Smooth muscle cell (in vitro differentiated cells): ENCODE results near the gene ASTN1. TPM values are rescaled to one million over a fixed set of nuclear protein-coding genes. Genes with fewer than 3 reads are reported as not detected.

Source experiments
- DNase-seq: peaks from one replicate; lab custom pipeline; 2025; ENCODE audit not compliant: unreplicated experiment; lab: John Stamatoyannopoulos, UW
- H2AFZ ChIP-seq: fragments of 200-600 bp; sonication (generic); 2 replicates; pipeline ENCODE4 v1.6.0; 2016; ENCODE audit warnings: antibody characterized with exemption, low read depth, mild to moderate bottlenecking
- H3F3A ChIP-seq: fragments of 200-600 bp; sonication (generic); 2 replicates; pipeline ENCODE4 v1.6.0; 2017; ENCODE audit warnings: antibody characterized with exemption, low read depth
- H3K27ac ChIP-seq: fragments of 200-600 bp; sonication (generic); 2 replicates; pipeline ENCODE4 v1.5.1; 2016; ENCODE audit warnings: low read depth, mild to moderate bottlenecking
- H3K27me3 ChIP-seq: fragments of 200-600 bp; sonication (generic); 2 replicates; pipeline ENCODE4 v1.6.1; 2016; ENCODE audit warnings: low read depth, mild to moderate bottlenecking
- H3K36me3 ChIP-seq: fragments of 200-600 bp; sonication (generic); 2 replicates; pipeline ENCODE4 v1.5.1; 2016; ENCODE audit warnings: low read depth
- H3K4me1 ChIP-seq: fragments of 200-600 bp; sonication (generic); 2 replicates; pipeline ENCODE4 v1.5.1; 2016; ENCODE audit warnings: low read depth
- H3K4me2 ChIP-seq: fragments of 200-600 bp; sonication (generic); 2 replicates; pipeline ENCODE4 v1.6.0; 2016; ENCODE audit warnings: mild to moderate bottlenecking
- H3K4me3 ChIP-seq: fragments of 200-600 bp; sonication (generic); 2 replicates; pipeline ENCODE4 v1.5.1; 2016; ENCODE audit warnings: mild to moderate bottlenecking
- H3K79me2 ChIP-seq: fragments of 200-600 bp; sonication (generic); 2 replicates; pipeline ENCODE4 v1.6.0; 2016; ENCODE audit warnings: low read depth, mild to moderate bottlenecking
- H3K9ac ChIP-seq: fragments of 200-600 bp; sonication (generic); 2 replicates; pipeline ENCODE4 v1.6.0; 2016; ENCODE audit warnings: low read depth
- H3K9me3 ChIP-seq: fragments of 200-600 bp; sonication (generic); replicated peaks from 2 replicates; pipeline ENCODE4 v1.5.1; 2016; ENCODE audit warnings: low read depth
- H4K20me1 ChIP-seq: fragments of 200-600 bp; sonication (generic); 2 replicates; pipeline ENCODE4 v1.6.0; 2016; ENCODE audit warnings: low read depth
- CTCF ChIP-seq: fragments of 200-600 bp; sonication (generic); IDR thresholded peaks from 2 replicates; pipeline ENCODE4 v1.5.1; 2017; ENCODE audit warnings: borderline replicate concordance, mild to moderate bottlenecking, antibody characterized with exemption; ENCODE audit not compliant: insufficient read depth, poor library complexity, severe bottlenecking
- whole genome bisulfite sequencing: methylation state at CpG from one replicate; pipeline ENCODE4 v1.1.7; 2016; ENCODE audit warnings: low lambda C conversion rate; 5-methylcytosine and 5-hydroxymethylcytosine counted together
- polyA plus RNA-seq: library from polyadenylated mRNA; unstranded; fragments of >200 nt; fragmentation: Nextera tagmentation; extraction: Ambion mirVana; gene quantifications from 2 replicates; pipeline ENCODE4 v1.2.1, GENCODE V29; 2016
- total RNA-seq: library from RNA; depleted of rRNA; stranded (reverse); fragments of >200 nt; gene quantifications from 2 replicates; pipeline ENCODE4 v1.2.3, GENCODE V29; 2014

The ASTN1 gene
- total and polyA plus RNA-seq, 2 experiments from 2014 or later = 0.04 TPM; not detected in 1

GRCh38 chr1:177132141-177132540, 32.4 kb downstream of the ASTN1 start:
- no peak for DNase-seq
- H3K9me3 ChIP-seq = no peaks in the 10 kb centered on the region
- H2AFZ ChIP-seq = no peak overlapping the region
- H3K27me3 ChIP-seq = peaks cover 5% of the 10 kb centered on the region
- H3K9ac ChIP-seq = no peak overlapping the region
- H4K20me1 ChIP-seq = no peaks in the 10 kb centered on the region
- H3K79me2 ChIP-seq = no peaks in the 10 kb centered on the region
- no peak for TF ChIP-seq CTCF
- no peak overlapping the region for H3K4me3 ChIP-seq
- no peaks in the 10 kb centered on the region for H3F3A ChIP-seq
- H3K4me2 ChIP-seq = no peak overlapping the region
- H3K4me1 ChIP-seq = no peaks in the 10 kb centered on the region
- 56% methylated on average over 2 of the region's 2 CpGs for WGBS
- no peaks in the 10 kb centered on the region for H3K36me3 ChIP-seq
- no peak overlapping the region for H3K27ac ChIP-seq

GRCh38 chr1:177131723-177132122, 32.8 kb downstream of the ASTN1 start:
- H3K4me1 ChIP-seq = no peaks in the 10 kb centered on the region
- no peaks in the 10 kb centered on the region for H3K36me3 ChIP-seq
- H3K79me2 ChIP-seq = no peaks in the 10 kb centered on the region
- no peaks in the 10 kb centered on the region for H4K20me1 ChIP-seq
- H3K9ac ChIP-seq = no peak overlapping the region
- 77% methylated on average over 4 of the region's 4 CpGs for WGBS
- H3K9me3 ChIP-seq = no peaks in the 10 kb centered on the region
- H3K4me3 ChIP-seq = no peak overlapping the region
- H3K27me3 ChIP-seq = peaks cover 5% of the 10 kb centered on the region
- H3K4me2 ChIP-seq = no peak overlapping the region
- no peaks in the 10 kb centered on the region for H3F3A ChIP-seq
- no peak for TF ChIP-seq CTCF
- no peak for DNase-seq
- H2AFZ ChIP-seq = no peak overlapping the region
- no peak overlapping the region for H3K27ac ChIP-seq

GRCh38 chr1:177130451-177130945, 34.0 kb downstream of the ASTN1 start:
- H3K4me2 ChIP-seq = no peak overlapping the region
- no peak for TF ChIP-seq CTCF
- 78% methylated on average over 5 of the region's 5 CpGs for WGBS
- H3K9me3 ChIP-seq = no peaks in the 10 kb centered on the region
- H3F3A ChIP-seq = no peaks in the 10 kb centered on the region
- H3K4me3 ChIP-seq = no peak overlapping the region
- H3K36me3 ChIP-seq = no peaks in the 10 kb centered on the region
- H3K27ac ChIP-seq = no peak overlapping the region
- H3K4me1 ChIP-seq = no peaks in the 10 kb centered on the region
- H2AFZ ChIP-seq = no peak overlapping the region
- no peaks in the 10 kb centered on the region for H4K20me1 ChIP-seq
- no peaks in the 10 kb centered on the region for H3K79me2 ChIP-seq
- peaks cover 5% of the 10 kb centered on the region for H3K27me3 ChIP-seq
- DNase-seq = no peak
- H3K9ac ChIP-seq = no peak overlapping the region

GRCh38 chr1:177128665-177129281, 35.7 kb downstream of the ASTN1 start:
- Histone ChIP-seq H3K4me3 (no peak overlapping the region), H4K20me1 (no peaks in the 10 kb centered on the region), H3K4me1 (no peaks in the 10 kb centered on the region), H3K36me3 (no peaks in the 10 kb centered on the region), H3K9ac (no peak overlapping the region), H3F3A (no peaks in the 10 kb centered on the region), H3K9me3 (no peaks in the 10 kb centered on the region), H3K27ac (no peak overlapping the region), H3K79me2 (no peaks in the 10 kb centered on the region), H2AFZ (no peak overlapping the region), H3K27me3 (peaks cover 10% of the 10 kb centered on the region), H3K4me2 (no peak overlapping the region)
- no peak for TF ChIP-seq CTCF
- WGBS = 80% methylated on average over 4 of the region's 4 CpGs
- DNase-seq = no peak
